ENCODE data around the gene NRP1.

GRCh38 chr10:33136271-33136670 is 198.2 kb downstream of the NRP1 start:
- TF ChIP-seq, protein P1, sequence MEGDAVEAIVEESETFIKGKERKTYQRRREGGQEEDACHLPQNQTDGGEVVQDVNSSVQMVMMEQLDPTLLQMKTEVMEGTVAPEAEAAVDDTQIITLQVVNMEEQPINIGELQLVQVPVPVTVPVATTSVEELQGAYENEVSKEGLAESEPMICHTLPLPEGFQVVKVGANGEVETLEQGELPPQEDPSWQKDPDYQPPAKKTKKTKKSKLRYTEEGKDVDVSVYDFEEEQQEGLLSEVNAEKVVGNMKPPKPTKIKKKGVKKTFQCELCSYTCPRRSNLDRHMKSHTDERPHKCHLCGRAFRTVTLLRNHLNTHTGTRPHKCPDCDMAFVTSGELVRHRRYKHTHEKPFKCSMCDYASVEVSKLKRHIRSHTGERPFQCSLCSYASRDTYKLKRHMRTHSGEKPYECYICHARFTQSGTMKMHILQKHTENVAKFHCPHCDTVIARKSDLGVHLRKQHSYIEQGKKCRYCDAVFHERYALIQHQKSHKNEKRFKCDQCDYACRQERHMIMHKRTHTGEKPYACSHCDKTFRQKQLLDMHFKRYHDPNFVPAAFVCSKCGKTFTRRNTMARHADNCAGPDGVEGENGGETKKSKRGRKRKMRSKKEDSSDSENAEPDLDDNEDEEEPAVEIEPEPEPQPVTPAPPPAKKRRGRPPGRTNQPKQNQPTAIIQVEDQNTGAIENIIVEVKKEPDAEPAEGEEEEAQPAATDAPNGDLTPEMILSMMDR (IDR thresholded peaks at IDR 0.05): no peak
- TF ChIP-seq, protein P2, sequence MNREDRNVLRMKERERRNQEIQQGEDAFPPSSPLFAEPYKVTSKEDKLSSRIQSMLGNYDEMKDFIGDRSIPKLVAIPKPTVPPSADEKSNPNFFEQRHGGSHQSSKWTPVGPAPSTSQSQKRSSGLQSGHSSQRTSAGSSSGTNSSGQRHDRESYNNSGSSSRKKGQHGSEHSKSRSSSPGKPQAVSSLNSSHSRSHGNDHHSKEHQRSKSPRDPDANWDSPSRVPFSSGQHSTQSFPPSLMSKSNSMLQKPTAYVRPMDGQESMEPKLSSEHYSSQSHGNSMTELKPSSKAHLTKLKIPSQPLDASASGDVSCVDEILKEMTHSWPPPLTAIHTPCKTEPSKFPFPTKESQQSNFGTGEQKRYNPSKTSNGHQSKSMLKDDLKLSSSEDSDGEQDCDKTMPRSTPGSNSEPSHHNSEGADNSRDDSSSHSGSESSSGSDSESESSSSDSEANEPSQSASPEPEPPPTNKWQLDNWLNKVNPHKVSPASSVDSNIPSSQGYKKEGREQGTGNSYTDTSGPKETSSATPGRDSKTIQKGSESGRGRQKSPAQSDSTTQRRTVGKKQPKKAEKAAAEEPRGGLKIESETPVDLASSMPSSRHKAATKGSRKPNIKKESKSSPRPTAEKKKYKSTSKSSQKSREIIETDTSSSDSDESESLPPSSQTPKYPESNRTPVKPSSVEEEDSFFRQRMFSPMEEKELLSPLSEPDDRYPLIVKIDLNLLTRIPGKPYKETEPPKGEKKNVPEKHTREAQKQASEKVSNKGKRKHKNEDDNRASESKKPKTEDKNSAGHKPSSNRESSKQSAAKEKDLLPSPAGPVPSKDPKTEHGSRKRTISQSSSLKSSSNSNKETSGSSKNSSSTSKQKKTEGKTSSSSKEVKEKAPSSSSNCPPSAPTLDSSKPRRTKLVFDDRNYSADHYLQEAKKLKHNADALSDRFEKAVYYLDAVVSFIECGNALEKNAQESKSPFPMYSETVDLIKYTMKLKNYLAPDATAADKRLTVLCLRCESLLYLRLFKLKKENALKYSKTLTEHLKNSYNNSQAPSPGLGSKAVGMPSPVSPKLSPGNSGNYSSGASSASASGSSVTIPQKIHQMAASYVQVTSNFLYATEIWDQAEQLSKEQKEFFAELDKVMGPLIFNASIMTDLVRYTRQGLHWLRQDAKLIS (CRISPR knock-in tag; IDR thresholded peaks at IDR 0.05; ENCODE audit: borderline replicate concordance): no peak
- TF ChIP-seq TEAD1 (CRISPR knock-in tag; IDR thresholded peaks at IDR 0.05): no peak
- TF ChIP-seq, protein P3, sequence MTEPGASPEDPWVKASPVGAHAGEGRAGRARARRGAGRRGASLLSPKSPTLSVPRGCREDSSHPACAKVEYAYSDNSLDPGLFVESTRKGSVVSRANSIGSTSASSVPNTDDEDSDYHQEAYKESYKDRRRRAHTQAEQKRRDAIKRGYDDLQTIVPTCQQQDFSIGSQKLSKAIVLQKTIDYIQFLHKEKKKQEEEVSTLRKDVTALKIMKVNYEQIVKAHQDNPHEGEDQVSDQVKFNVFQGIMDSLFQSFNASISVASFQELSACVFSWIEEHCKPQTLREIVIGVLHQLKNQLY (CRISPR knock-in tag; IDR thresholded peaks at IDR 0.05): no peak
- no peak for TF ChIP-seq ZNF219 (CRISPR knock-in tag; IDR thresholded peaks at IDR 0.05; ENCODE audit: borderline replicate concordance)
- TF ChIP-seq NR1H2 (CRISPR knock-in tag; IDR thresholded peaks at IDR 0.05): no peak

Measured in WTC11 (cell line).